Measurements from ENCODE around the gene RNF213.
"Not testable (repeated sequence)": the region's sequence is repeated elsewhere in the genome, so short reads cannot be mapped to it uniquely, and the experiment has no call there.

RNF213 gene

DNA sequence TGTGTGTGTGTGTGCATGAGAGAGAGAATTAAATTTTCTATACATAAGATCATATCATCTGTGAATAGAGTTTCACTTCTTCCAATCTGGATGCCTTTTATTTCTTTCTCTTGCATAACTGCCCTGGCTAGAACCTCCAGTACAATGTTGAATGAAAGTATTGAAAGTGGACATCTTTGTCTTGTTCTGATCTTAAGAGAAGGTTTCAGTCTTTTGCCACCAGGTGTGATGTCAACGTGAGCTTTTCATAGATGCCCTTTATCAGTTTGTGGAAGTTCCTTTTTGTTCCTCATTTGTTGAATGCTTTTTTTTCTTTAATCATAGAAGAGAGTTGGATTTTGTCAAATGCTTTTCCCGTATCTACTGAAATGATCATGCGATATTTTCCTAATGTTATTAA, 63.3 kb downstream of the RNF213 start:
- Histone ChIP-seq H3K79me2 (ENCODE audit: low read length) (peaks cover 16% of the 10 kb centered on the region), H3K4me3 (ENCODE audit: low read length) (no peak overlapping the region), H3K9me3 (ENCODE audit: insufficient read depth, low read length) (no peaks in the 10 kb centered on the region), H3K4me2 (ENCODE audit: low read length) (no peak overlapping the region), H2AFZ (ENCODE audit: low read depth, low read length) (no peak overlapping the region), H3K9ac (ENCODE audit: low read length) (no peak overlapping the region), H3K4me1 (ENCODE audit: low read length) (no peaks in the 10 kb centered on the region), H3K27me3 (ENCODE audit: low read depth, low read length) (no peaks in the 10 kb centered on the region), H3K36me3 (replicated peaks; ENCODE audit: low read depth, low read length) (peaks cover 90% of the 10 kb centered on the region), H3K27ac (ENCODE audit: low read length) (no peak overlapping the region), H4K20me1 (ENCODE audit: insufficient read depth, low read length) (peaks cover 42% of the 10 kb centered on the region)
- TF ChIP-seq, protein P1, sequence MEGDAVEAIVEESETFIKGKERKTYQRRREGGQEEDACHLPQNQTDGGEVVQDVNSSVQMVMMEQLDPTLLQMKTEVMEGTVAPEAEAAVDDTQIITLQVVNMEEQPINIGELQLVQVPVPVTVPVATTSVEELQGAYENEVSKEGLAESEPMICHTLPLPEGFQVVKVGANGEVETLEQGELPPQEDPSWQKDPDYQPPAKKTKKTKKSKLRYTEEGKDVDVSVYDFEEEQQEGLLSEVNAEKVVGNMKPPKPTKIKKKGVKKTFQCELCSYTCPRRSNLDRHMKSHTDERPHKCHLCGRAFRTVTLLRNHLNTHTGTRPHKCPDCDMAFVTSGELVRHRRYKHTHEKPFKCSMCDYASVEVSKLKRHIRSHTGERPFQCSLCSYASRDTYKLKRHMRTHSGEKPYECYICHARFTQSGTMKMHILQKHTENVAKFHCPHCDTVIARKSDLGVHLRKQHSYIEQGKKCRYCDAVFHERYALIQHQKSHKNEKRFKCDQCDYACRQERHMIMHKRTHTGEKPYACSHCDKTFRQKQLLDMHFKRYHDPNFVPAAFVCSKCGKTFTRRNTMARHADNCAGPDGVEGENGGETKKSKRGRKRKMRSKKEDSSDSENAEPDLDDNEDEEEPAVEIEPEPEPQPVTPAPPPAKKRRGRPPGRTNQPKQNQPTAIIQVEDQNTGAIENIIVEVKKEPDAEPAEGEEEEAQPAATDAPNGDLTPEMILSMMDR (IDR thresholded peaks at IDR 0.05; ENCODE audit: low read depth, low read length): no peak
- TF ChIP-seq EZH2phosphoT487 (IDR thresholded peaks at IDR 0.05; ENCODE audit: low read depth): no peak

DNA sequence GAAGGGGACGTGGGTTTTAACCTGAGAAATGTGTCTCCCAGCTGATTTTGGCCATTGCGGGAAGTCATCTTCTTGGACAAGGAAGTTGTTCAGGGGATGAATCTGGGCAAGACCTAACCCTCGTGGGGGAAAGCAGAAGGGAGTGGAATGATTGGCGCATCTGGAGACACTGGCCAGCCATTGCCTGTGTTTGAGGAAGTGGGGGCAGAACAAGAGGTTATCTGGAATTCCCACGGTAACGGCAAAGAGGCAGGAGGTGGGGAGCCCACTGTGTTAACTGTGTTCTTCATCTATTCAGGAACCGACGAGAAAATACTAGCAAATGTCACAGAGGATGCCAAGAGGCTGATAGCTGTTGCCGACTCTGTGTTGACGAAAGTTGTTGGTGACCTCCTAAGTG, 66.9 kb downstream of the RNF213 start:
- no peak overlapping the region for H2AFZ ChIP-seq (ENCODE audit: low read depth, low read length)
- peaks cover 91% of the 10 kb centered on the region for H3K36me3 ChIP-seq (replicated peaks; ENCODE audit: low read depth, low read length)
- peaks cover 24% of the 10 kb centered on the region for H3K79me2 ChIP-seq (ENCODE audit: low read length)
- H3K9ac ChIP-seq (ENCODE audit: low read length): no peak overlapping the region
- no peak for TF ChIP-seq EZH2phosphoT487 (IDR thresholded peaks at IDR 0.05; ENCODE audit: low read depth)
- TF ChIP-seq, protein P1 (IDR thresholded peaks at IDR 0.05; ENCODE audit: low read depth, low read length): no peak
- H3K27ac ChIP-seq (ENCODE audit: low read length): no peak overlapping the region
- H3K4me3 ChIP-seq (ENCODE audit: low read length): no peak overlapping the region
- H3K4me2 ChIP-seq (ENCODE audit: low read length): no peak overlapping the region
- no peaks in the 10 kb centered on the region for H3K4me1 ChIP-seq (ENCODE audit: low read length)
- H3K9me3 ChIP-seq (ENCODE audit: insufficient read depth, low read length): no peaks in the 10 kb centered on the region
- peaks cover 42% of the 10 kb centered on the region for H4K20me1 ChIP-seq (ENCODE audit: insufficient read depth, low read length)
- H3K27me3 ChIP-seq (ENCODE audit: low read depth, low read length): no peaks in the 10 kb centered on the region

DNA sequence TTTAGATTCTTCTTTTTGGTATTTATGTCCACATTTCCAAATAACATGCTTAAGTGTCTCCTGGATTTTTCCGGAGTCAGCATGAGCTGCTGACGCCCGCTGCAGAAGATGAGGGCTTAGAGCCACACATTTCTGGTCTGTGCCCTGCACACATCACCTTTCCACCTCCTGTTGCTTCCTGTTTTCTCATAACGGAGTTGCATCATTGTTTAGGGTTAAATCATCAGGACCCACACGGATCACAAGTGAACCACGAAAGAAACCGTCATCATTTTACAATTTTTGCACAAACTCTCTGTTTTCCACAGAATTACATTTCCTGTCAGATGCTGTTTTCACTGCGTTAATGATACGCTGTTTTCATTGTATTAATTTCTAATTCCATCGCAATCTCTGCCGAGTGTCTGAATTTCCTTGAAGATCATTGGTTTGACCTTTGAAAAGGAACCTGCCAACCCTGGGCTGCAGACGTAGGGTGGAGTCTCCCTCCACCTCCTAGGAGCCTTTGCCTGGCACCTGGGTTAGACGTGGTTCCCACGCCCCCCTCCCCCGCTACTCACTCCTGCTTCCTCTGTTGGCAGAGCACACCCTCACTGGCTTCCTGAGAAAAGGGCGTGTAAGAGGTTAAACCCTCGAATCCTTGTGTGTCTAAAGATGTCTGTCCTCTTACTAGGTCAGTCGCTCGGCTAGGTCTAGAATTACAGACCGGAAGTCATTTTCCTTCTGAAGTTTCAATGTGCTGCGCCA, 68.2 kb downstream of the RNF213 start:
- H4K20me1 ChIP-seq (ENCODE audit: insufficient read depth, low read length): peaks cover 33% of the 10 kb centered on the region
- TF ChIP-seq EZH2phosphoT487 (IDR thresholded peaks at IDR 0.05; ENCODE audit: low read depth): no peak
- TF ChIP-seq, protein P1 (IDR thresholded peaks at IDR 0.05; ENCODE audit: low read depth, low read length): no peak
- no peak overlapping the region for H2AFZ ChIP-seq (ENCODE audit: low read depth, low read length)
- H3K79me2 ChIP-seq (ENCODE audit: low read length): peaks cover 15% of the 10 kb centered on the region
- no peaks in the 10 kb centered on the region for H3K9me3 ChIP-seq (ENCODE audit: insufficient read depth, low read length)
- H3K4me2 ChIP-seq (ENCODE audit: low read length): no peak overlapping the region
- no peaks in the 10 kb centered on the region for H3K4me1 ChIP-seq (ENCODE audit: low read length)
- peaks cover 85% of the 10 kb centered on the region for H3K36me3 ChIP-seq (replicated peaks; ENCODE audit: low read depth, low read length)
- H3K27ac ChIP-seq (ENCODE audit: low read length): no peak overlapping the region
- H3K27me3 ChIP-seq (ENCODE audit: low read depth, low read length): no peaks in the 10 kb centered on the region
- H3K9ac ChIP-seq (ENCODE audit: low read length): no peak overlapping the region
- no peak overlapping the region for H3K4me3 ChIP-seq (ENCODE audit: low read length)

DNA sequence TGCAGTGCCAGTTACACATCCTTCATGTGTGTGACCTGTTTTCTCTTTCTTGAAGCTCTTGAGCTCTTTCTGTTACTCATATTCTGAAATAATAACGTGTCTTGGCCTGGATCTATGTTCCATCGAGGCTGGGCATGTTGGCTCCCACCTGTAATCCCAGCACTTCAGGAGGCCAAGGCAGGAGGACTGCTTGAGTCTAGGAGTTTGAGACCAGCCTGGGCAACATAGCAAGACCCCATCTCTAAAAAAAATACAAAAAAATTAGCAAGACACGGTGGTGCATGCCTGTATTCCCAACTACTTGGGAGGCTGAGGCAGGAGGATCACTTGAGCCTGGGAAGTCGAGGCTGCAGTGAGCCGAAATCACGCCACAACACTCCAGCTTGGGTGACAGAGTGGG, 68.8 kb downstream of the RNF213 start:
- not testable (repeated sequence) for H2AFZ ChIP-seq (ENCODE audit: low read depth, low read length); H3K9ac ChIP-seq (ENCODE audit: low read length); H3K27ac ChIP-seq (ENCODE audit: low read length); H3K4me2 ChIP-seq (ENCODE audit: low read length); H3K9me3 ChIP-seq (ENCODE audit: insufficient read depth, low read length); H3K4me3 ChIP-seq (ENCODE audit: low read length); H3K27me3 ChIP-seq (ENCODE audit: low read depth, low read length); H3K4me1 ChIP-seq (ENCODE audit: low read length)
- Histone ChIP-seq H3K36me3 (replicated peaks; ENCODE audit: low read depth, low read length) (peaks cover 85% of the 10 kb centered on the region), H4K20me1 (ENCODE audit: insufficient read depth, low read length) (peaks cover 31% of the 10 kb centered on the region), H3K79me2 (ENCODE audit: low read length) (peaks cover 13% of the 10 kb centered on the region)

Measured in OCI-LY3 (cell line).